GM12874 (cell line): ENCODE measurements around the gene HECW1.

Experiments
- CTCF ChIP-seq: IDR thresholded peaks from 2 replicates; pipeline ENCODE4 v1.5.1; 2011; ENCODE audit warnings: low read depth, mild to moderate bottlenecking, control low read depth, low read length, moderate library complexity; ENCODE audit not compliant: insufficient read depth

The HECW1 gene

GRCh38 chr7:43577485-43577951 lies 465.1 kb downstream of the HECW1 start:
- TF ChIP-seq CTCF: no peak

GRCh38 chr7:43582503-43583423 lies 470.3 kb downstream of the HECW1 start, which contains the start of gene STK17A:
STK17A (plus strand) TSS chr7:43583108; CDS start chr7:43583244, 136 bp downstream.
- peak; percentile 99 for TF ChIP-seq CTCF

- 0 out of 2 replicates have a peak, but pooled peaks have one; percentile 22 for TF ChIP-seq CTCF
These were observed 471.2 kb downstream of the HECW1 start for GRCh38 chr7:43583424-43584194.

- TF ChIP-seq CTCF: no peak
These were observed 471.7 kb downstream of the HECW1 start for GRCh38 chr7:43584195-43584586.

GRCh38 chr7:43585562-43585961 lies 473.1 kb downstream of the HECW1 start:
- no peak for TF ChIP-seq CTCF

GRCh38 chr7:43586251-43586900 lies 473.9 kb downstream of the HECW1 start:
- no peak for TF ChIP-seq CTCF

- no peak for TF ChIP-seq CTCF
These were observed 476.2 kb downstream of the HECW1 start for GRCh38 chr7:43588477-43589132.
